GM19397 (cell line): ENCODE data around the gene PKP2.

Experiments used
- ATAC-seq: cut with Tn5 transposase; IDR thresholded peaks from one replicate; pipeline ENCODE4 v1.9.1; 2021; ENCODE audit warnings: mild to moderate bottlenecking, moderate library complexity; ENCODE audit not compliant: unreplicated experiment

The PKP2 gene

DNA sequence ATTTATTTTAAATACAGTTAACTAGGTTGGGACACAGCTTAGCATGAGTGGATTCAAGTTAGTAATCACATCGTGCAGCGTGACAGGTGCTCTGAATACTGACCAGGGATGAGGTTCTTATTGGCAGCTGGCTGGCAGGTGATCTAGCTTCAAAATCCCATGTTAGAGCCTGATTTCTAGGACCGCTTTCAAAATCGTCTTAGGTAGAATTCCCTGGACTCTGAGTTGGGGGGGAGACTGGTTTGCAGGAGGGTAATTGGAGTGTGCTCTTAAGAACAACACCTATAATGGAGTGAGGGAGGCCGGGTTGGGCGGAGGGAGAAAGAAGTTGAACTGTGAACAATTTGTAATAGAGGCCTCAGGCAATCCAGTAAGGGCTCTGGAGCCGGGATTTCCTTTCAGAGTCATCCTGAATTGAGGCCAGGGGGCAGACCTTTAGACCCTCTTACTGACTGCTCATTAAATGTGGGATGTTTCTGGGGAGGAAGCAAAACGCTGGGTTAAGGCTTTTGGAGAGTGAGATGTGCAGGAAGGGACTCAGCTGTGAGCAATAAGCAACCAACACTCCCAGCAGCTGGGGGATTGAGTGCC, 140.0 kb downstream of the PKP2 start:
- ATAC-seq: no peak

DNA sequence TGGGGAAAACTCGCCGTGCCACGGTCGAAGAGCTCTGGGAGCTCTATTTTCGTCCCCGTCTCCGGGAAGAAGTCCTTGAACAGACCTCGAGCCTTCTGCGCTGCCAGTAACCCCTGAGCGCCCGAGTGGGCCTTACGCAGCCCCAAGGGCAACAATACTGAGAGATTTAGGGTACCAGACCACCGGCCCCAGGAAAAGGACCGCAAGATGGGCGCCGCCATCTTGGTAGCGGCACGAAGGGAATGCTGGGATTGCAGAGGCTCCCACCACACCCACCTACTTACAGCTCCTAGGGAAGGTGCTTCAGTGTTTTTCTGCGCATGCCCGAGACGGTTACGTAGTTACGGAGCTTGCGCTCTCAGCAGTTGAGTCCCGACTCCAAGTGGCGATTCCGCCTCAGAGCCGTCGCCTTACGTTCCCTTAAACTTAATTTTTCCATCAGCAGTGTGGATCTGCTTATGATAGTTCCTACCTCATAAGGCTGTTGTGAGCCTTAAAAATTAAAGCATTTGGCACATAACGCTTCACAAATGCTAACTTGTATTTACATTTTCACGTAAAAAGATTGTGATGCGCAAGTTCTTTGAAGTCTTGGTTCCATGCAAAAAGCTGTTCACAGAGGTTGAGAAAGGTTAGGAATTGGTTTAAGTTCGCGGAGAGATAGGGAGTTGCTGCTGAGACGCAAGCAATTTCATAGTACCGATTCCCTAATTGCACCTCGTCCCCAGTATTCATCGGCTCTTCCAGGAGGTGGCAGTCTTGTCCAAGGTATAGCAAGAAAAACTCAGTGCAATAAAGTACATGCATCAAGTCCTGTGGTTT, 140.7 kb downstream of the PKP2 start, which contains the start of gene YARS2:
YARS2 (minus strand) TSS at position 244 of the 822 bp plus-strand sequence; CDS start at position 221, 23 bp downstream.
- peak; percentile 92 for ATAC-seq

DNA sequence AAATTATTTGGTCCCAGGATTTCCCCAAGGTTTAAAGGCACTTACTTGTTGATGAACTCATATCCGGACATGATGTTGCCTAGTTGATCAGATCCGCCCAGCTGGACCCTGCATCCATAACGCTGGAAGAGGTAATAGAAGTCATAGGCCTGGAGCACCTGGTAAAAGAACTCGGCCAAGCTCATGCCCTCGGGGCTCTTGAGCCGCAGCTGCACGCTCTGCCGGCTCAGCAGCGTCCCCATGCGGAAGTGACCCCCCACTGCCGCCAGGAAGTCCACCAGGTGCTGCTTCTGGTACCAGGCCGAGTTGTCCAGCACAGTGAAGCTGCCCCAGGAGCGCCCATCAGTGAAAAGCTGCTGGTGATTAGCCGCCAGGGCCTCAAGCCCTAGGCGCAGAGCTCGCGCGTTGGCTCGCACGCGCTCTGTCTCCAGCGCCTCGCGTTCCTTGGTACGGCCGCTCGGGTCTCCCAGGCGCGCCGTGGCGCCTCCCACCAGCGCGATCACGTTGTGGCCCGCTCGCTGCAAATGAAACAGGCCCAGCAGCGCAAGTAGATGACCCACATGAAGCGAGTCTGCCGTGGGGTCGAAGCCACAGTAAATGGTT, 141.4 kb downstream of the PKP2 start:
- ATAC-seq: peak; percentile 71

GRCh38 chr12:32754111-32754510, 142.5 kb downstream of the PKP2 start:
- ATAC-seq: no peak

DNA sequence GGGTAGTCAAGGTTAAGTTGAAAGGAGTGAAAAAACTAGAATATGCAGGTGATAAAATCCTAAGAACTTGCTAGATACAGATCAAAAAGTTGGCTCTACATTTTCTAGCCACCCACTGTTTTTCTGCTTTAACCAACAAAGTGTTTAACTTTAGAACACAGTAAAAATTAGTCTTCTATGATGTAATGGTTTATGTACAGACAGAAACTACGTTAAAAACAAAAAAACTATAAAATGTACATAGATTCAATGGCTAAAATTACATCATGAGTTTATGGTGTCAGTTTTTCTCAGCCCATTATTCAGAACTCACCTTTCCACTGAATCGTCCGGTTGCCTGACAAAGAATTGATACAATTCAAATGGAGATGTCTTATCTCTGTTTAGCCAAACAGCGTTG, 143.0 kb downstream of the PKP2 start:
- no peak for ATAC-seq

GRCh38 chr12:32743264-32743663, 153.3 kb downstream of the PKP2 start:
- ATAC-seq: no peak

- ATAC-seq: no peak
Measured at GRCh38 chr12:32742133-32742532, 154.4 kb downstream of the PKP2 start.
